CD4-positive, alpha-beta T cell treated with Interleukin-6 at 100 ng/mL for 8 hours (primary cell): ENCODE measurements around the gene NFIB.

ENCODE experiments used
- DNase-seq: peaks from one replicate; pipeline ENCODE4 v3.0.0-alpha.2; 2020; ENCODE audit warnings: mixed read lengths, low spot score

Gene NFIB

GRCh38 chr9:14068690-14069089 is 245.3 kb downstream of the NFIB start:
- DNase-seq, result no peak

- no peak for DNase-seq
Measured at GRCh38 chr9:14066831-14067230, 247.1 kb downstream of the NFIB start.

- no peak for DNase-seq
Measured at GRCh38 chr9:14066032-14066431, 247.9 kb downstream of the NFIB start.

- DNase-seq, result no peak
Measured at GRCh38 chr9:14064940-14065339, 249.0 kb downstream of the NFIB start.

- no peak for DNase-seq
Measured at GRCh38 chr9:14063756-14064155, 250.2 kb downstream of the NFIB start.

- no peak for DNase-seq
Measured at GRCh38 chr9:14062586-14063221, 251.2 kb downstream of the NFIB start.

GRCh38 chr9:14061936-14062585 is 251.9 kb downstream of the NFIB start:
- DNase-seq, result no peak

GRCh38 chr9:14058325-14058688 is 255.6 kb downstream of the NFIB start:
- no peak for DNase-seq

GRCh38 chr9:14057368-14058324 is 256.3 kb downstream of the NFIB start:
- no peak for DNase-seq

- DNase-seq, result no peak
Measured at GRCh38 chr9:14056316-14056861, 257.6 kb downstream of the NFIB start.

GRCh38 chr9:14054096-14054495 is 259.8 kb downstream of the NFIB start:
- DNase-seq, result no peak

- no peak for DNase-seq
Measured at GRCh38 chr9:14052359-14052758, 261.6 kb downstream of the NFIB start.

GRCh38 chr9:14051419-14051818 is 262.5 kb downstream of the NFIB start:
- no peak for DNase-seq

- DNase-seq, result no peak
Measured at GRCh38 chr9:14043483-14043882, 270.5 kb downstream of the NFIB start.

GRCh38 chr9:14037331-14037730 is 276.6 kb downstream of the NFIB start:
- DNase-seq, result no peak

- no peak for DNase-seq
Measured at GRCh38 chr9:14033067-14033466, 280.9 kb downstream of the NFIB start.
